ENCODE results near the gene DLGAP1. TPM values are rescaled to one million over a fixed set of nuclear protein-coding genes. Genes with fewer than 3 reads are reported as not detected.

The DLGAP1 gene
- total RNA-seq, 1 donor from 2014 or later, result 18.5 TPM

DNA sequence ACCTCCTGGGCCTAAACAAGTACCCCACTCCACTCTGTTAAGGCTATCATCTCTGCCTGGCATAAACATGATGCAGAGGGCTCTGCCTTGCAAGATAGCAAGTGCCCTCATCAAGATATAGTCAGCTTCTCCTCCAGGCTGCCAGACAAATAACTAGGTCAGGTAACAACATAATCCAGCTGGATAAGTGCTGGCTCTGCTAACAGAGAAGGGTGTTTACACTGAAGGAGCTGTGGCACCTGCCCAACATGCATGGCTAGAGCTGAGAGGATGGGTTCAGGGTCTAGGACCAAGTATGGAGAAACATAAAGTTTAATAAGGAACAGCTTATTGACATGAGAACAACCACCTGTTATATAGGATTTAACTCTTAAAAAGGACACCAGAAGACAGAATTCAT lies 42.8 kb downstream of the DLGAP1 start:
- Histone ChIP-seq H3K9ac (no peak overlapping the region), H3K36me3 (no peaks in the 10 kb centered on the region), H2AFZ (replicated peaks) (no peak overlapping the region), H3K4me2 (no peak overlapping the region), H4K20me1 (ENCODE audit: low read depth) (no peaks in the 10 kb centered on the region), H3K9me3 (ENCODE audit: low read depth) (no peaks in the 10 kb centered on the region), H3K27me3 (no peaks in the 10 kb centered on the region), H3K4me1 (peaks cover 2% of the 10 kb centered on the region), H3F3A (ENCODE audit: low read depth) (no peaks in the 10 kb centered on the region), H3K4me3 (no peak overlapping the region), H3K27ac (no peak overlapping the region), H3K79me2 (ENCODE audit: low read depth) (peaks cover 77% of the 10 kb centered on the region)
- no peaks in the 10 kb centered on the region for H3K36me3 Mint-ChIP-seq
- no peak overlapping the region for H3K27ac Mint-ChIP-seq
- no peaks in the 10 kb centered on the region for H3K4me1 Mint-ChIP-seq
- no peaks in the 10 kb centered on the region for H3K9me3 Mint-ChIP-seq
- no peak overlapping the region for H3K4me3 Mint-ChIP-seq
- TF ChIP-seq EZH2 (IDR thresholded peaks at IDR 0.05), result no peak
- TF ChIP-seq EZH2phosphoT487 (IDR thresholded peaks at IDR 0.05), result no peak
- no peak for TF ChIP-seq CTCF (IDR thresholded peaks at IDR 0.05)
- DNase-seq (ENCODE audit: low spot score), result no peak
- H3K27me3 Mint-ChIP-seq (ENCODE audit: insufficient read depth, low read depth), result peaks cover 2% of the 10 kb centered on the region

GRCh38 chr18:4406856-4407255 lies 48.3 kb downstream of the DLGAP1 start:
- H3K9me3 Mint-ChIP-seq, result no peaks in the 10 kb centered on the region
- no peaks in the 10 kb centered on the region for H3K4me1 Mint-ChIP-seq
- Histone ChIP-seq H3F3A (ENCODE audit: low read depth) (peaks cover 16% of the 10 kb centered on the region), H3K27ac (peak overlapping the region; percentile 13), H4K20me1 (ENCODE audit: low read depth) (no peaks in the 10 kb centered on the region), H3K4me1 (peaks cover 23% of the 10 kb centered on the region), H3K9me3 (ENCODE audit: low read depth) (no peaks in the 10 kb centered on the region), H3K4me3 (no peak overlapping the region), H3K9ac (no peak overlapping the region), H2AFZ (replicated peaks) (no peak overlapping the region), H3K4me2 (no peak overlapping the region), H3K36me3 (no peaks in the 10 kb centered on the region), H3K79me2 (ENCODE audit: low read depth) (peaks cover 86% of the 10 kb centered on the region), H3K27me3 (no peaks in the 10 kb centered on the region)
- no peaks in the 10 kb centered on the region for H3K36me3 Mint-ChIP-seq
- no peaks in the 10 kb centered on the region for H3K27me3 Mint-ChIP-seq (ENCODE audit: insufficient read depth, low read depth)
- H3K4me3 Mint-ChIP-seq, result no peak overlapping the region
- DNase-seq (ENCODE audit: low spot score), result no peak
- no peak overlapping the region for H3K27ac Mint-ChIP-seq
- no peak for TF ChIP-seq CTCF (IDR thresholded peaks at IDR 0.05)
- TF ChIP-seq EZH2 (IDR thresholded peaks at IDR 0.05), result no peak
- no peak for TF ChIP-seq EZH2phosphoT487 (IDR thresholded peaks at IDR 0.05)

GRCh38 chr18:4405965-4406364 lies 49.1 kb downstream of the DLGAP1 start:
- H3K27me3 Mint-ChIP-seq (ENCODE audit: insufficient read depth, low read depth), result no peaks in the 10 kb centered on the region
- no peak overlapping the region for H3K27ac ChIP-seq
- H3K4me2 ChIP-seq, result no peak overlapping the region
- H3K4me1 Mint-ChIP-seq, result no peaks in the 10 kb centered on the region
- H2AFZ ChIP-seq (replicated peaks), result no peak overlapping the region
- no peak for DNase-seq (ENCODE audit: low spot score)
- TF ChIP-seq EZH2phosphoT487 (IDR thresholded peaks at IDR 0.05), result no peak
- no peak for TF ChIP-seq CTCF (IDR thresholded peaks at IDR 0.05)
- no peak for TF ChIP-seq EZH2 (IDR thresholded peaks at IDR 0.05)
- H3K9me3 ChIP-seq (ENCODE audit: low read depth), result no peaks in the 10 kb centered on the region
- no peak overlapping the region for H3K9ac ChIP-seq
- H3K4me3 Mint-ChIP-seq, result no peak overlapping the region
- peaks cover 32% of the 10 kb centered on the region for H3K4me1 ChIP-seq
- H3K27me3 ChIP-seq, result no peaks in the 10 kb centered on the region
- peaks cover 87% of the 10 kb centered on the region for H3K79me2 ChIP-seq (ENCODE audit: low read depth)
- no peaks in the 10 kb centered on the region for H3K9me3 Mint-ChIP-seq
- H3K36me3 ChIP-seq, result no peaks in the 10 kb centered on the region
- H3K27ac Mint-ChIP-seq, result no peak overlapping the region
- no peak overlapping the region for H3K4me3 ChIP-seq
- H3K36me3 Mint-ChIP-seq, result no peaks in the 10 kb centered on the region
- no peaks in the 10 kb centered on the region for H4K20me1 ChIP-seq (ENCODE audit: low read depth)
- peaks cover 16% of the 10 kb centered on the region for H3F3A ChIP-seq (ENCODE audit: low read depth)
